GM23248 (cell line): Measurements from ENCODE around the gene SUGCT. TPM values are rescaled to one million over a fixed set of nuclear protein-coding genes. Genes with fewer than 3 reads are reported as not detected.

Source experiments
- DNase-seq: peaks from one replicate; pipeline ENCODE4 v3.0.0-alpha.2; 2015
- H2AFZ ChIP-seq: fragments of 200-600 bp; sonication (generic); 2 replicates; pipeline ENCODE4 v1.6.1; 2016; ENCODE audit warnings: antibody characterized with exemption
- H3F3A ChIP-seq: fragments of 200-600 bp; sonication (generic); 2 replicates; pipeline ENCODE4 v1.6.1; 2016; ENCODE audit warnings: mild to moderate bottlenecking, antibody characterized with exemption, mixed run types; ENCODE audit not compliant: insufficient read depth
- H3K27ac ChIP-seq: fragments of 200-600 bp; sonication (generic); 2 replicates; pipeline ENCODE4 v1.5.1; 2016; ENCODE audit warnings: mild to moderate bottlenecking
- H3K27me3 ChIP-seq: fragments of 200-600 bp; sonication (generic); replicated peaks from 2 replicates; pipeline ENCODE4 v1.6.1; 2016; ENCODE audit warnings: mild to moderate bottlenecking; ENCODE audit not compliant: insufficient read depth
- H3K36me3 ChIP-seq: fragments of 200-600 bp; sonication (generic); 2 replicates; pipeline ENCODE4 v1.6.1; 2016; ENCODE audit warnings: low read depth, mild to moderate bottlenecking
- H3K4me1 ChIP-seq: fragments of 200-600 bp; sonication (generic); 2 replicates; pipeline ENCODE4 v1.6.1; 2016; ENCODE audit warnings: mild to moderate bottlenecking; ENCODE audit not compliant: insufficient read depth
- H3K4me2 ChIP-seq: fragments of 200-600 bp; sonication (generic); one replicate; pipeline ENCODE4 v1.6.1; 2016; ENCODE audit warnings: mild to moderate bottlenecking; ENCODE audit not compliant: unreplicated experiment
- H3K4me3 ChIP-seq: fragments of 200-600 bp; sonication (generic); 2 replicates; pipeline ENCODE4 v1.5.1; 2016; ENCODE audit warnings: mild to moderate bottlenecking
- H3K79me2 ChIP-seq: fragments of 200-600 bp; sonication (generic); 2 replicates; pipeline ENCODE4 v1.6.1; 2016; ENCODE audit warnings: mild to moderate bottlenecking; ENCODE audit not compliant: insufficient read depth
- H3K9ac ChIP-seq: fragments of 200-600 bp; sonication (generic); 2 replicates; pipeline ENCODE4 v1.6.1; 2016; ENCODE audit warnings: mild to moderate bottlenecking
- H3K9me2 ChIP-seq: fragments of 200-600 bp; sonication (generic); 2 replicates; pipeline ENCODE4 v1.6.1; 2016; ENCODE audit warnings: mixed run types, mild to moderate bottlenecking, moderate library complexity; ENCODE audit not compliant: insufficient read depth
- H3K9me3 ChIP-seq: fragments of 200-600 bp; sonication (generic); one replicate; pipeline ENCODE4 v1.6.1; 2017; ENCODE audit warnings: low read depth
- H4K20me1 ChIP-seq: fragments of 200-600 bp; sonication (generic); 2 replicates; pipeline ENCODE4 v1.6.0; 2016; ENCODE audit not compliant: insufficient read depth
- EZH2 ChIP-seq: fragments of 200-600 bp; sonication (generic); IDR thresholded peaks from 2 replicates; pipeline ENCODE4 v1.6.1; 2018; ENCODE audit warnings: antibody characterized with exemption, mild to moderate bottlenecking; ENCODE audit not compliant: insufficient read depth, poor library complexity, severe bottlenecking
- EZH2phosphoT487 ChIP-seq: fragments of 200-600 bp; sonication (generic); IDR thresholded peaks from 2 replicates; pipeline ENCODE4 v1.6.1; 2018; ENCODE audit warnings: antibody characterized with exemption, moderate library complexity, mild to moderate bottlenecking, low read depth; ENCODE audit not compliant: insufficient read depth
- WGBS, 2 experiments: methylation state at CpG; one replicate each; pipeline ENCODE4 v1.1.6; 2015 to 2017; ENCODE audit warnings: low lambda C conversion rate in 2 of 2, low coverage in 1 of 2; ENCODE audit errors: missing lambda C conversion rate in 2 of 2; 5-methylcytosine and 5-hydroxymethylcytosine counted together
- in situ Hi-C: fragments of 300-500 bp; cut with MboI; formaldehyde crosslinking; loops from 2 replicates; pipeline ENCODE4 v1.15.0; 2020
- polyA plus RNA-seq: library from polyadenylated mRNA; unstranded; fragments of >200 nt; fragmentation: Nextera tagmentation; extraction: Ambion mirVana; gene quantifications from 2 replicates; pipeline ENCODE4 v1.2.1, GENCODE V29; 2016
- total RNA-seq: library from RNA; depleted of rRNA; stranded (reverse); fragments of >200 nt; shearing (Covaris generic); gene quantifications from 2 replicates; pipeline ENCODE4 v1.2.3, GENCODE V29; 2014

SUGCT gene
- total and polyA plus RNA-seq, 2 experiments from 2014 or later, result 2.2 to 7.1 TPM

- Histone ChIP-seq H3F3A (no peaks in the 10 kb centered on the region), H3K9me3 (no peaks in the 10 kb centered on the region), H4K20me1 (no peaks in the 10 kb centered on the region), H3K4me3 (no peak overlapping the region), H3K36me3 (no peaks in the 10 kb centered on the region), H2AFZ (no peak overlapping the region), H3K4me1 (no peaks in the 10 kb centered on the region), H3K27ac (no peak overlapping the region), H3K9me2 (no peaks in the 10 kb centered on the region), H3K27me3 (no peaks in the 10 kb centered on the region), H3K79me2 (no peaks in the 10 kb centered on the region), H3K9ac (no peak overlapping the region), H3K4me2 (no peak overlapping the region)
- DNase-seq, result no peak
- in situ Hi-C loops, result no loop called here
- WGBS, 2 experiments, result 82 to 84% methylated on average over 7 of the region's 7 CpGs
- TF ChIP-seq EZH2phosphoT487 (no peak), EZH2 (no peak)
These were observed 508.9 kb downstream of the SUGCT start for GRCh38 chr7:40643664-40644063.

DNA sequence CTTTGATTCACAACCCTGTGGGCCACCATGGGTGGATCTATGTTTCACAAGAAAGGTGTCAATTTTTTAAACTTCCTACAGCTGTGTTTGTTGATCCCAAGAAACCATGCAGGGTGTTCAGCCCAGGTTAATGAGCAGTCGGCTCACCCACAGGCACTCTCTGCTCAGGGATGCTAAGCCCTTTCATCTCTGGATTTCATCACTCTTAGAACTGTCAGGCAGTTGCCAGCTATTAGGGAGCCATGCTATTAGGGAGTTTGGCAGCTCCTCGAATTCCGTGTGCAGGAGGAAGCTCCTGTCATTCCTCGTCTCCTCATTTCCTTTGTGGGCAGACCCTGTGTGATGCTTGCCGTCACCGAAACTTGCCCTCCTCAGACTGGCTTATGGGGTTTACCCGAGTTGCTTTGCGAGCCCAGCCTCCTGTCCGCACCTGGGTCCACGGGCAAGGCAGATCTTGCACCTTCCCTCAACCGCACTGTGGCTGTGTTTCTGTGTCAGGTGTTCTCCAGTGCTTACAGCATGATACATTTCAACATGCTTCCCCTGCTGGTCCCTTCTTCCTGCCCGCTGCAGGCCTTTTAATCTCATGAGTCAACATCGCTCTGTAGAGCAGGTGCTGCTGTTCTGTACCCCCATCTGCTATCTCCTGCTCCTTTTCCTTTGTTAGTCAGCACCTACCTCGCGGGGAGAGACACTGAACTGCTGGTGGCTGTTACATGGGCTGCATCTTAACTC lies 509.8 kb downstream of the SUGCT start:
- H3K27ac ChIP-seq, result no peak overlapping the region
- H3K9me2 ChIP-seq, result no peaks in the 10 kb centered on the region
- no peaks in the 10 kb centered on the region for H3K36me3 ChIP-seq
- H3K4me3 ChIP-seq, result no peak overlapping the region
- no peak for DNase-seq
- TF ChIP-seq EZH2, result no peak
- TF ChIP-seq EZH2phosphoT487, result no peak
- no peaks in the 10 kb centered on the region for H3K9me3 ChIP-seq
- H3K79me2 ChIP-seq, result no peaks in the 10 kb centered on the region
- H4K20me1 ChIP-seq, result no peaks in the 10 kb centered on the region
- no peak overlapping the region for H2AFZ ChIP-seq
- 91 to 93% methylated on average over 15 of the region's 15 CpGs for WGBS, 2 experiments
- H3K4me2 ChIP-seq, result no peak overlapping the region
- no peak overlapping the region for H3K9ac ChIP-seq
- H3K4me1 ChIP-seq, result no peaks in the 10 kb centered on the region
- no peaks in the 10 kb centered on the region for H3F3A ChIP-seq
- in situ Hi-C loops, result no loop called here
- no peaks in the 10 kb centered on the region for H3K27me3 ChIP-seq

DNA sequence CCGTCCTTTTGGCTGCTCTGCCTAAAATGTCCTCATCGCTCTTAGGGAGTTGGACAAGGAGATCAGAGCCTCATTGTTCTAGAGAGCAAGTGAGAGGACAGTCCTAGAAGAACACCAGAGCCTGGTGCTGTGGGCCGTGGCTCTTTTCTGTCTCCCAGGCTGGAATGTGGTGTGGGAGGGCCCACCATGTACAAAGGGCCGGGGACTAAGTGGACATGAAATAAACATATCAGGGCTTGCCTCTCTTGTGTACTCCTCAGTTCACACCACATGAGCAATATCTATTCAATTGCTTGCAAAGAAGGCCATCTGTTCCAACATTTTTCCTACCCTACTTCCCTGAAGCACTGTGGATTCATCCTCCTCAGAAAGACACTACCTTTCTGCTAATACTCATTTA lies 510.4 kb downstream of the SUGCT start:
- DNase-seq, result no peak
- H3K4me2 ChIP-seq, result no peak overlapping the region
- no peak overlapping the region for H3K4me3 ChIP-seq
- no peaks in the 10 kb centered on the region for H3F3A ChIP-seq
- 79 to 85% methylated on average over 4 of the region's 4 CpGs for WGBS, 2 experiments
- H3K27me3 ChIP-seq, result no peaks in the 10 kb centered on the region
- H3K9me2 ChIP-seq, result no peaks in the 10 kb centered on the region
- no peaks in the 10 kb centered on the region for H3K36me3 ChIP-seq
- no peak overlapping the region for H3K9ac ChIP-seq
- in situ Hi-C loops, result no loop called here
- H3K4me1 ChIP-seq, result no peaks in the 10 kb centered on the region
- H3K27ac ChIP-seq, result no peak overlapping the region
- no peak for TF ChIP-seq EZH2
- TF ChIP-seq EZH2phosphoT487, result no peak
- no peaks in the 10 kb centered on the region for H3K9me3 ChIP-seq
- H4K20me1 ChIP-seq, result no peaks in the 10 kb centered on the region
- no peak overlapping the region for H2AFZ ChIP-seq
- H3K79me2 ChIP-seq, result no peaks in the 10 kb centered on the region

DNA sequence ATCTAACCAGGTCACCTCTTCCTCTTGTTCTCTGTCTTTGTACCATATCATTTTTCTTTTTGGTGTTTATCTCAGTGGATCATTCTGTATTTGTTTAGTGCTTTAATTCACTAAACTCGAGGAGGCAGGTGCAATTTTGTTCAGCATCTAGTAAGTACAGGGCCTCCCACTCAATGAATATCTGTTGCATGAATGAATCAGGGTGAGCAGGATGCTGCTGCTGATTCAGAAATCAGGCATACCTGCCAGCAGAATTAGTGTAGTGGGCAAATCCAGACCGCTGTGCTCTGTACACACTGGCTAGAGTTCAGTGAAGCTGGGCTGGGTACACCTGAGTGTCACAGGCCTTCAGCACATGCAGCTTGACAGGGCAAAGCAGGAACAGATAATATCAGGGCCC lies 511.9 kb downstream of the SUGCT start:
- DNase-seq, result no peak
- H3F3A ChIP-seq, result no peaks in the 10 kb centered on the region
- no peaks in the 10 kb centered on the region for H3K36me3 ChIP-seq
- no peak overlapping the region for H3K4me3 ChIP-seq
- no peaks in the 10 kb centered on the region for H3K4me1 ChIP-seq
- H3K9me2 ChIP-seq, result no peaks in the 10 kb centered on the region
- no peaks in the 10 kb centered on the region for H3K79me2 ChIP-seq
- in situ Hi-C loops, result no loop called here
- H3K9me3 ChIP-seq, result no peaks in the 10 kb centered on the region
- no peak overlapping the region for H3K27ac ChIP-seq
- H3K4me2 ChIP-seq, result no peak overlapping the region
- H2AFZ ChIP-seq, result no peak overlapping the region
- no peaks in the 10 kb centered on the region for H4K20me1 ChIP-seq
- no peak overlapping the region for H3K9ac ChIP-seq
- no peaks in the 10 kb centered on the region for H3K27me3 ChIP-seq
- 92 to 98% methylated on average over 2 of the region's 2 CpGs for WGBS, 2 experiments
- TF ChIP-seq EZH2phosphoT487 (no peak), EZH2 (no peak)
